CD4-positive, alpha-beta memory T cell (primary cell): ENCODE results near the gene HEPN1. TPM values are rescaled to one million over a fixed set of nuclear protein-coding genes. Genes with fewer than 3 reads are reported as not detected.

Experiments
- CTCF ChIA-PET: fragments of 350-600 bp; sonication (Branson Sonifier 250); formaldehyde crosslinking; loops from one replicate; lab custom pipeline; 2021; ENCODE audit warnings: inconsistent platforms; ENCODE audit not compliant: partially characterized antibody; lab: Charles Lee
- POLR2A ChIA-PET: fragments of 350-600 bp; sonication (Branson Sonifier 250); formaldehyde crosslinking; loops from one replicate; lab custom pipeline; 2021; ENCODE audit not compliant: partially characterized antibody; lab: Charles Lee
- DNase-seq, 5 donors: peaks; one replicate each; pipeline versions ENCODE4 v3.0.0 to v3.0.0-alpha.2; 2020 to 2022; ENCODE audit warnings: mixed read lengths in 1 of 5
- H3K27ac ChIP-seq: one replicate; pipeline ENCODE4 v1.7.0; 2013; ENCODE audit warnings: low read depth, low read length
- H3K27me3 ChIP-seq: 2 replicates; pipeline ENCODE4 v1.7.0; 2013; ENCODE audit warnings: mild to moderate bottlenecking, low read length, moderate library complexity; ENCODE audit not compliant: insufficient read depth
- H3K36me3 ChIP-seq: 2 replicates; pipeline ENCODE4 v1.7.0; 2013; ENCODE audit warnings: mild to moderate bottlenecking, low read length, moderate library complexity; ENCODE audit not compliant: insufficient read depth
- H3K4me1 ChIP-seq: 2 replicates; pipeline ENCODE4 v1.7.0; 2013; ENCODE audit warnings: mild to moderate bottlenecking, low read length, moderate library complexity; ENCODE audit not compliant: insufficient read depth
- H3K4me3 ChIP-seq, 2 donors: one replicate each; pipeline ENCODE4 v1.7.0; 2013; ENCODE audit warnings: low read length in 2 of 2, mild to moderate bottlenecking in 1 of 2
- H3K9me3 ChIP-seq, 2 donors: one replicate each; pipeline ENCODE4 v1.7.0; 2013; ENCODE audit warnings: low read length in 2 of 2, control low read depth in 1 of 2; ENCODE audit not compliant: control insufficient read depth in 1 of 2
- H3K27ac Mint-ChIP-seq, 7 donors: one replicate each; pipeline ENCODE4 v1.8.0; 2020 to 2021; ENCODE audit warnings: mixed read lengths in 7 of 7, mild to moderate bottlenecking in 6 of 7, inconsistent platforms in 3 of 7, moderate library complexity in 3 of 7
- H3K27me3 Mint-ChIP-seq, 2 donors: one replicate each; pipeline ENCODE4 v1.8.0; 2020 to 2021; ENCODE audit warnings: mixed read lengths in 2 of 2
- H3K36me3 Mint-ChIP-seq, 2 donors: one replicate each; pipeline ENCODE4 v1.8.0; 2020 to 2021; ENCODE audit warnings: mixed read lengths in 2 of 2, inconsistent platforms in 1 of 2, mild to moderate bottlenecking in 1 of 2
- H3K4me1 Mint-ChIP-seq, 4 donors: one replicate each; pipeline ENCODE4 v1.8.0; 2020 to 2021; ENCODE audit warnings: mixed read lengths in 4 of 4, mild to moderate bottlenecking in 1 of 4
- H3K4me3 Mint-ChIP-seq, 8 donors: one replicate each; pipeline ENCODE4 v1.8.0; 2020 to 2021; ENCODE audit warnings: mixed read lengths in 8 of 8, mild to moderate bottlenecking in 7 of 8, moderate library complexity in 6 of 8, inconsistent platforms in 3 of 8
- H3K9me3 Mint-ChIP-seq, 8 donors: one replicate each; pipeline ENCODE4 v1.8.0; 2020 to 2021; ENCODE audit warnings: mixed read lengths in 8 of 8, mild to moderate bottlenecking in 5 of 8, inconsistent platforms in 3 of 8, moderate library complexity in 1 of 8
- intact Hi-C: fragments of 100-400 bp; cut with micrococcal nuclease; formaldehyde crosslinking; loops from one replicate; pipeline ENCODE4 v1.15.1; 2023
- polyA plus RNA-seq, 2 donors: library from polyadenylated mRNA; unstranded; fragments of 300-500 nt; fragmentation: Illumina TruSeq; gene quantifications; one replicate each; pipeline ENCODE4 v1.2.3, GENCODE V29; 2021
- total RNA-seq, 2 experiments: library from RNA; stranded (reverse); gene quantifications; one replicate each; pipeline ENCODE4 v1.2.3, GENCODE V29; 2021

HEPN1 gene
- total and polyA plus RNA-seq, 4 experiments from 2014 or later = not detected

- peaks cover 50% of the 10 kb centered on the region for H3K4me1 ChIP-seq
- peak; percentile 45 to 53 (median 48) for DNase-seq
- ChIA-PET CTCF (interaction anchor here (0.8 to 4.1 kb wide), 6 partner anchors 9 to 191 kb away, joined by 3 to 24 read pairs (median 4); no protein-coding TSS in a partner anchor), POLR2A (interaction anchor here (0.5 to 2.3 kb wide), 11 partner anchors 8 to 660 kb away, joined by 3 to 16 read pairs (median 3); partner anchors contain the start of genes HEPACAM, HEPN1 and TMEM218)
- no peaks in the 10 kb centered on the region for H3K9me3 ChIP-seq
- intact Hi-C loops = loop anchor here (2.0 to 5.0 kb wide), 8 partner anchors 30 to 1262 kb away; partner anchors contain the start of genes DDX25, EI24, FAM118B and HYLS1
- Mint-ChIP-seq H3K9me3 (peaks cover 0 to 11% (median 6%) of the 10 kb centered on the region in 8 donors), H3K27ac (no peak overlapping the region), H3K36me3 (peaks cover 2 to 8% of the 10 kb centered on the region in 2 donors), H3K27me3 (no peaks in the 10 kb centered on the region), H3K4me1 (peaks cover 3 to 17% (median 12%) of the 10 kb centered on the region in 4 donors), H3K4me3 (no peak overlapping the region)
- no peak overlapping the region for H3K4me3 ChIP-seq
- no peaks in the 10 kb centered on the region for H3K27me3 ChIP-seq
- no peaks in the 10 kb centered on the region for H3K36me3 ChIP-seq
- no peak overlapping the region for H3K27ac ChIP-seq
Measured at GRCh38 chr11:124950601-124951330, 31.7 kb downstream of the HEPN1 start.

GRCh38 chr11:124951341-124951740 is 32.3 kb downstream of the HEPN1 start:
- no peak overlapping the region for H3K4me3 ChIP-seq
- no peak for DNase-seq
- H3K9me3 ChIP-seq = no peaks in the 10 kb centered on the region
- CTCF ChIA-PET = interaction anchor here (1.2 to 4.1 kb wide), 4 partner anchors 8 to 191 kb away, joined by 3 to 24 read pairs (median 7); no protein-coding TSS in a partner anchor
- no peaks in the 10 kb centered on the region for H3K27me3 Mint-ChIP-seq
- peaks cover 3 to 17% (median 12%) of the 10 kb centered on the region in 4 donors for H3K4me1 Mint-ChIP-seq
- no peak overlapping the region for H3K4me3 Mint-ChIP-seq
- H3K9me3 Mint-ChIP-seq = peaks cover 0 to 11% (median 6%) of the 10 kb centered on the region in 8 donors
- H3K36me3 Mint-ChIP-seq = peaks cover 2 to 8% of the 10 kb centered on the region in 2 donors
- no peak overlapping the region for H3K27ac ChIP-seq
- no peak overlapping the region for H3K27ac Mint-ChIP-seq
- POLR2A ChIA-PET = interaction anchor here (1.2 to 2.3 kb wide), 5 partner anchors 9 to 160 kb away, joined by 3 to 16 read pairs (median 5); partner anchors contain the start of genes HEPN1 and TMEM218
- intact Hi-C loops = loop anchor here (2.0 to 5.0 kb wide), 8 partner anchors 31 to 1261 kb away; partner anchors contain the start of genes DDX25, EI24, FAM118B and HYLS1
- H3K36me3 ChIP-seq = no peaks in the 10 kb centered on the region
- H3K27me3 ChIP-seq = no peaks in the 10 kb centered on the region
- peaks cover 50% of the 10 kb centered on the region for H3K4me1 ChIP-seq

DNA sequence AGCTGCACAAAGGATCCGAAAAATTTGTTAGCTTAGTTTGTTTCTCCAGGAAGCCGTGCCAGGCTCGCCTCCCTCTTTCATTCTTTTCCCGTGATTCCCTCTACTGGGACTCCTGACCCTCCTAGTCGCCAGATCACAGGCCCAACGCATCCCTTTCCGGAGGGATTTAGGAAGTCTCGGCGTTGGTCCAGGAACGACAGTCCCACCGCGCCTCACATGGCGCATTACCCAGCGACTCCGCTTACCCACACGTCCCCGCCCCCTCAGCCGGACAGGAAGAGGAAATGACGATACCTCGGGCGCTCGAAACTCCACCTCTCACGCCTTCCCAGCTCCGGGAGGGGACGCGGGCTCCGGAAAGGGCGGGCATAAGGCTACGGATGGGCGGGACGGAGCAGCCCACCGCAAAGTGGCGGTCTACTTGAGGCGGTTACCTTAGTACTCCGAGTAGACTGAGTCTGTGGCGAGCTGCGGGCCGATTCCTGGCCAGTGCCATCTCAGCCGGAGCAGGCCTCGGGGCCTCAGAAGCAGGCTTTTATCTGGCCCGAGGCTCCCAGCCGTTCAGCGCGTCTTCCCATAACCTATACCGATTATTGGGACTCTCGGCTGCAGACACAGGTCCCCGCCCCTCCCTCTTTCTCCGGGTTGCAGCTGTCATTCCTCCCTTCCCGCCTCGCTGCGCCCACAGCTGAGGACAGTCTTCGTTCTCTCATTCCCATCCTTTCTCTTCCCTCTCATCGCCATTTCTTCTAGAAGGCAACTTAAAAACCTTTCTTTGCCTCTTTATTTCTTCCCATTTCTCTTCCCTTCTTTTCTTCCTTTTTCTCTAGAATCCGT is 34.9 kb downstream of the HEPN1 start, which contains the start of gene CCDC15:
TSS of gene CCDC15 (plus strand) at position 450 of the 837 bp plus-strand sequence. CDS start 531 bp downstream, outside the sequence.
- H3K4me3 ChIP-seq = peak within 1 kb of the TSS; percentile 33 to 63
- ChIA-PET POLR2A (interaction anchor here (1.1 to 2.4 kb wide), 13 partner anchors 10 to 934 kb away, joined by 3 to 27 read pairs (median 7); partner anchors contain the start of genes CHEK1, EI24, HEPN1 and HYLS1), CTCF (interaction anchor here (0.6 to 2.4 kb wide), 12 partner anchors 10 to 394 kb away, joined by 3 to 18 read pairs (median 4); no protein-coding TSS in a partner anchor)
- H3K4me1 ChIP-seq = peaks cover 50% of the 10 kb centered on the region
- Mint-ChIP-seq H3K27me3 (no peaks in the 10 kb centered on the region), H3K4me1 (peaks cover 0 to 12% (median 7%) of the 10 kb centered on the region in 4 donors), H3K36me3 (no peaks in the 10 kb centered on the region), H3K4me3 (peak within 1 kb of the TSS in 1 of 8 donors; percentile 32), H3K9me3 (peaks cover 0 to 5% (median 0%) of the 10 kb centered on the region in 8 donors), H3K27ac (no peak within 1 kb of the TSS)
- DNase-seq = peak; percentile 91 to 95 (median 93)
- H3K36me3 ChIP-seq = no peaks in the 10 kb centered on the region
- peak within 1 kb of the TSS; percentile 71 for H3K27ac ChIP-seq
- no peaks in the 10 kb centered on the region for H3K27me3 ChIP-seq
- H3K9me3 ChIP-seq = no peaks in the 10 kb centered on the region
- intact Hi-C loops = loop anchor here (1.0 to 5.0 kb wide), 12 partner anchors 78 to 1258 kb away; partner anchors contain the start of genes CDON, DDX25, EI24 and FAM118B

DNA sequence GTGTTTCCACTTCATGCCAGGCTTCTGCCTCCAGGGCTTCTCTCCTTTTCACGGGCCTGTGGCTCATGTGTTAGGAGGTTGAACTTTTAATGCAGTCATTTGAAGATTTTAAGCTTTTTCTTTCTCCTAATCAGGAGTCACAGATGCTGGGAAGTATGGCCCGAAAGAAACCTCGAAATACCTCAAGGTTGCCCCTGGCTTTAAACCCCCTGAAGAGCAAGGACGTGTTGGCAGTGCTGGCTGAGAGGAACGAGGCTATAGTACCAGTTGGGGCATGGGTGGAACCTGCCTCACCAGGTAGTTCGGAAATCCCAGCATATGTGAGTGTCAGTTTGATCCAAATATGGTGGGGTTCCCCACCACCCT is 35.5 kb downstream of the HEPN1 start:
- POLR2A ChIA-PET = interaction anchor here (1.6 to 2.4 kb wide), 8 partner anchors 11 to 933 kb away, joined by 3 to 27 read pairs (median 10); partner anchors contain the start of genes EI24, HEPN1, HYLS1 and ROBO4
- H3K4me3 ChIP-seq = peak overlapping the region; percentile 33 to 63
- intact Hi-C loops = loop anchor here (1.0 to 5.0 kb wide), 11 partner anchors 78 to 1258 kb away; partner anchors contain the start of genes DDX25, EI24, FAM118B and HYLS1

DNA sequence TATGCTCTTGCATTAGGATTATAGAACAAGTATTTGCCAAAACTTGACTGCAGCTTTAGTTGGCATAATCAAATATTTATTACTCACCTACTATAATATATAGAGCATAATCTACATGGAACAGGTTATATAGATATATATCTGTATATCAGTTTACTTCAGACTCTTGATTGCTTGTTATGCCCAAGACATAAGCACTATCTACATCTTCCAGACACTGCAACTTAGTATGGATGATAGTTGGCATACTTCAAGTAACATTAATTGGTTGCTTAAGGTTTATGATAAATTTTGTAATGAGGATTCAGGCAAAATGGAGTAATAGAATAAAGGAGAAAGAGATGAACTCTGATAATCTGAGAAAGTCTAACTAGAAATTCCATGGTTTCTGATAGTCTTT is 36.0 kb downstream of the HEPN1 start:
- H3K4me3 Mint-ChIP-seq = peak overlapping the region in 3 of 8 donors; percentile 8 to 32 (median 9)
- no peaks in the 10 kb centered on the region for H3K9me3 ChIP-seq
- no peak overlapping the region for H3K27ac ChIP-seq
- ChIA-PET CTCF (interaction anchor here (0.7 to 2.4 kb wide), 5 partner anchors 79 to 188 kb away, joined by 3 to 6 read pairs (median 5); no protein-coding TSS in a partner anchor), POLR2A (interaction anchor here (1.0 to 2.4 kb wide), 6 partner anchors 34 to 933 kb away, joined by 3 to 27 read pairs (median 8); partner anchors contain the start of genes EI24, HEPN1, HYLS1 and ROBO4)
- H3K27ac Mint-ChIP-seq = peak overlapping the region in 1 of 7 donors; percentile 66
- intact Hi-C loops = loop anchor here (2.0 kb wide), 1 partner anchor 332 kb away; the partner anchor contains the start of gene TBRG1
- H3K4me1 ChIP-seq = peaks cover 42% of the 10 kb centered on the region
- no peak overlapping the region for H3K4me3 ChIP-seq
- no peaks in the 10 kb centered on the region for H3K27me3 ChIP-seq
- no peaks in the 10 kb centered on the region for H3K27me3 Mint-ChIP-seq
- peaks cover 0 to 1% (median 0%) of the 10 kb centered on the region in 8 donors for H3K9me3 Mint-ChIP-seq
- H3K36me3 ChIP-seq = no peaks in the 10 kb centered on the region
- no peaks in the 10 kb centered on the region for H3K36me3 Mint-ChIP-seq
- no peak for DNase-seq
- H3K4me1 Mint-ChIP-seq = peaks cover 0 to 4% (median 1%) of the 10 kb centered on the region in 4 donors

More for the DNA sequence above, 35.5 kb downstream of the HEPN1 start:
- peak overlapping the region; percentile 71 for H3K27ac ChIP-seq
- no peaks in the 10 kb centered on the region for H3K36me3 ChIP-seq
- H3K9me3 ChIP-seq = no peaks in the 10 kb centered on the region
- Mint-ChIP-seq H3K9me3 (peaks cover 0 to 3% (median 0%) of the 10 kb centered on the region in 8 donors), H3K27ac (no peak overlapping the region), H3K36me3 (no peaks in the 10 kb centered on the region), H3K4me1 (peaks cover 0 to 7% (median 2%) of the 10 kb centered on the region in 4 donors), H3K4me3 (no peak overlapping the region), H3K27me3 (no peaks in the 10 kb centered on the region)
- DNase-seq = no peak
- H3K4me1 ChIP-seq = peaks cover 47% of the 10 kb centered on the region
- no peaks in the 10 kb centered on the region for H3K27me3 ChIP-seq
- CTCF ChIA-PET = interaction anchor here (0.7 to 2.4 kb wide), 5 partner anchors 34 to 188 kb away, joined by 3 to 8 read pairs (median 6); no protein-coding TSS in a partner anchor

DNA sequence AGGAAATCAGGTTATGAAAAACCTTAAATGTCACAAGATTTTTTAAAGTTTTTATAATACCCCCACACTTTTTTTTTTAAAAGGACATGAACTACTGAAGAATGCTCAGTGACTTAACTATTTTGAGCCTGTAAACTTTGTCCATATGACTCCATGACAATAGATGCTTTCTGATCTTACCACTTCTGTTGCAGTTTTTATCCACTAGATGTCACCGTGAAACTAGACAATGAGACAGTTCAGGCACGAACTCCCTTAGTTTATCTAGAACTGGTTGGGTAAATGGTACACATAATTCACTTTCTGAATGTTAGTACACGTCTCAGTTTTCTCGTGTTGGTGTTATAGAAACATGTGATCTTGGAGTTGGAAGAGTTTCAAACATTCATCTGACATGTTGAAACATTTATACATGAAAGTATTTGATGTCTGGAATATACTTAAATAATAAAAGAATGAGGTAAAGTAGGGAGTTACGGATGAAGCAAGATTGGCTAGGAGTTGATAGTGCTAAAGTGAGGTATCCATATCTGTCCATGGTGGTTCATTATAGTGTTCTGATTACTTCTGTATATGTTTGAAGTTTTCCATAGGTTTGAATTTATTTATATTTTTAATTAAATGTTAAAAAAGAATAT is 43.0 kb downstream of the HEPN1 start:
- H3K9me3 Mint-ChIP-seq = peaks cover 0 to 3% (median 0%) of the 10 kb centered on the region in 8 donors
- Histone ChIP-seq H3K4me1 (no peaks in the 10 kb centered on the region), H3K27me3 (no peaks in the 10 kb centered on the region), H3K27ac (no peak overlapping the region), H3K4me3 (no peak overlapping the region), H3K36me3 (no peaks in the 10 kb centered on the region), H3K9me3 (no peaks in the 10 kb centered on the region)
- DNase-seq = peak; percentile 41 to 71 (median 68)
- POLR2A ChIA-PET = no interaction called here
- H3K4me1 Mint-ChIP-seq = no peaks in the 10 kb centered on the region
- H3K36me3 Mint-ChIP-seq = no peaks in the 10 kb centered on the region
- no peaks in the 10 kb centered on the region for H3K27me3 Mint-ChIP-seq
- H3K27ac Mint-ChIP-seq = no peak overlapping the region
- CTCF ChIA-PET = interaction anchor here (0.9 to 5.9 kb wide), 3 partner anchors 162 to 180 kb away, joined by 3 to 90 read pairs (median 4); no protein-coding TSS in a partner anchor
- no peak overlapping the region for H3K4me3 Mint-ChIP-seq
- intact Hi-C loops = loop anchor here (1.0 to 5.0 kb wide), 6 partner anchors 162 to 490 kb away; no protein-coding TSS in a partner anchor
